Keratinocyte (primary cell): ENCODE data around the gene ZKSCAN1. TPM values are rescaled to one million over a fixed set of nuclear protein-coding genes. Genes with fewer than 3 reads are reported as not detected.

Experiments used
- DNase-seq: peaks from one replicate; pipeline ENCODE4 v3.0.0-alpha.2; 2011; ENCODE audit warnings: low read depth, missing footprints, low spot score
- FAIRE-seq: peaks from 2 replicates; lab custom pipeline; 2011; peaks lifted over from hg19 to GRCh38; lab: Jason Lieb, UNC
- H2AFZ ChIP-seq: 2 replicates; pipeline ENCODE4 v1.6.0; 2012; ENCODE audit warnings: low read length, control low read depth, inconsistent platforms; ENCODE audit not compliant: control insufficient read depth
- H3K27ac ChIP-seq: 2 replicates; pipeline ENCODE4 v1.5.1; 2011; ENCODE audit warnings: low read length; ENCODE audit not compliant: control insufficient read depth, insufficient read depth
- H3K27me3 ChIP-seq: 3 replicates; pipeline ENCODE4 v1.6.0; 2011; ENCODE audit warnings: low read length; ENCODE audit not compliant: control insufficient read depth, insufficient read depth; ENCODE audit errors: extremely low read depth
- H3K36me3 ChIP-seq, 2 experiments: 2 replicates in 1 of 2; 3 replicates in 1 of 2; pipeline ENCODE4 v1.5.1; 2011; ENCODE audit warnings: low read length in 2 of 2, mild to moderate bottlenecking in 1 of 2; ENCODE audit not compliant: control insufficient read depth in 2 of 2, insufficient read depth in 2 of 2; ENCODE audit errors: extremely low read depth in 1 of 2
- H3K4me1 ChIP-seq: 3 replicates; pipeline ENCODE4 v1.5.1; 2011; ENCODE audit warnings: low read length; ENCODE audit not compliant: control insufficient read depth, insufficient read depth; ENCODE audit errors: extremely low read depth
- H3K4me2 ChIP-seq: 3 replicates; pipeline ENCODE4 v1.6.0; 2011; ENCODE audit warnings: low read depth, low read length; ENCODE audit not compliant: control insufficient read depth, insufficient read depth; ENCODE audit errors: extremely low read depth
- H3K4me3 ChIP-seq, 3 experiments: fragments of 200-600 bp in 1 of 3; sonication (generic) in 1 of 3; 2 replicates in 2 of 3; 3 replicates in 1 of 3; pipeline ENCODE4 v1.5.1; 2011 to 2016; ENCODE audit warnings: low read length in 3 of 3, mild to moderate bottlenecking in 3 of 3, control low read depth in 2 of 3, inconsistent platforms in 1 of 3, low read depth in 1 of 3, mixed read lengths in 1 of 3, mixed run types in 1 of 3, moderate library complexity in 1 of 3; ENCODE audit not compliant: control insufficient read depth in 2 of 3, insufficient read depth in 2 of 3; ENCODE audit errors: extremely low read depth in 1 of 3
- H3K79me2 ChIP-seq: 2 replicates; pipeline ENCODE4 v1.6.0; 2012; ENCODE audit warnings: low read length; ENCODE audit not compliant: control insufficient read depth, insufficient read depth
- H3K9ac ChIP-seq: 3 replicates; pipeline ENCODE4 v1.6.0; 2011; ENCODE audit warnings: low read length; ENCODE audit not compliant: control insufficient read depth, insufficient read depth; ENCODE audit errors: extremely low read depth
- H3K9me1 ChIP-seq: 3 replicates; pipeline ENCODE4 v1.6.0; 2011; ENCODE audit warnings: low read length; ENCODE audit not compliant: control insufficient read depth, insufficient read depth; ENCODE audit errors: extremely low read depth
- H3K9me3 ChIP-seq: 2 replicates; pipeline ENCODE4 v1.5.1; 2012; ENCODE audit warnings: low read depth, low read length; ENCODE audit not compliant: control insufficient read depth
- H4K20me1 ChIP-seq: 3 replicates; pipeline ENCODE4 v1.6.0; 2011; ENCODE audit warnings: low read length; ENCODE audit not compliant: control insufficient read depth, insufficient read depth; ENCODE audit errors: extremely low read depth
- CTCF ChIP-seq, 3 experiments: IDR thresholded peaks in 1 of 3; conservative IDR thresholded peaks in 1 of 3; optimal IDR thresholded peaks in 1 of 3; 2 replicates in 2 of 3; 3 replicates in 1 of 3; pipeline versions ENCODE3 to v1.5.1; 2011; ENCODE audit warnings: low read length in 3 of 3, mild to moderate bottlenecking in 3 of 3, moderate library complexity in 2 of 3, control low read depth in 1 of 3, inconsistent platforms in 1 of 3; ENCODE audit not compliant: insufficient read depth in 2 of 3; ENCODE audit errors: extremely low read depth in 1 of 3
- EZH2 ChIP-seq: IDR thresholded peaks from one replicate; pipeline ENCODE4 v1.6.1; 2012; ENCODE audit warnings: inconsistent platforms, mild to moderate bottlenecking, low read length, moderate library complexity
- dilution Hi-C: fragments of 300-500 bp; cut with MboI; formaldehyde crosslinking; loops from one replicate; pipeline ENCODE4 v1.7.0; 2020; ENCODE audit warnings: low sequenced_read_pairs; ENCODE audit not compliant: extremely low pct_ligation_motif_present
- polyA plus RNA-seq, 5 experiments: library from polyadenylated mRNA; depleted of rRNA in 3 of 5; stranded (reverse) in 3 of 5; stranded (forward) in 1 of 5; unstranded in 1 of 5; fragments of >200 nt; gene quantifications; 1 replicate in 1 of 5; 2 replicates in 3 of 5; 3 replicates in 1 of 5; pipeline versions ENCODE4 v1.2.1 to v1.2.3, GENCODE V29; 2011 to 2012; ENCODE audit warnings: missing spikeins in 2 of 5, low read depth in 1 of 5, low replicate concordance in 1 of 5

ZKSCAN1 gene
- polyA plus RNA-seq, 1 donor (not counting 4 experiments of a cell fraction or from before 2014, with no cell fraction given), result 24.7 TPM

GRCh38 chr7:100034871-100035510, 19.6 kb downstream of the ZKSCAN1 start:
- H3K27ac ChIP-seq, result no peak overlapping the region
- no peak for TF ChIP-seq CTCF (optimal IDR thresholded peaks at IDR 0.05 in 1 of 3, IDR thresholded peaks at IDR 0.05 in 1 of 3, conservative IDR thresholded peaks at IDR 0.05 in 1 of 3; ENCODE audit: extremely low read depth in 1 of 3, insufficient read depth in 2 of 3, low read length in 3 of 3)
- peaks cover 34 to 42% of the 10 kb centered on the region in 2 experiments for H3K36me3 ChIP-seq
- peaks cover 4% of the 10 kb centered on the region for H3K79me2 ChIP-seq
- no peak for FAIRE-seq
- H3K4me2 ChIP-seq, result no peak overlapping the region
- H3K4me1 ChIP-seq, result peaks cover 3% of the 10 kb centered on the region
- no peak overlapping the region for H3K4me3 ChIP-seq
- no peaks in the 10 kb centered on the region for H3K9me1 ChIP-seq
- H3K9ac ChIP-seq, result no peak overlapping the region
- H4K20me1 ChIP-seq, result no peaks in the 10 kb centered on the region
- DNase-seq, result no peak
- no peaks in the 10 kb centered on the region for H3K27me3 ChIP-seq
- H2AFZ ChIP-seq, result no peak overlapping the region
- dilution Hi-C loops, result no loop called here
- no peaks in the 10 kb centered on the region for H3K9me3 ChIP-seq

GRCh38 chr7:100035876-100036275, 20.5 kb downstream of the ZKSCAN1 start:
- Histone ChIP-seq H3K27ac (no peak overlapping the region), H4K20me1 (no peaks in the 10 kb centered on the region), H2AFZ (no peak overlapping the region), H3K36me3 (peaks cover 27 to 33% of the 10 kb centered on the region in 2 experiments), H3K4me1 (no peaks in the 10 kb centered on the region), H3K79me2 (peaks cover 4% of the 10 kb centered on the region), H3K9me1 (no peaks in the 10 kb centered on the region), H3K9me3 (no peaks in the 10 kb centered on the region), H3K9ac (no peak overlapping the region), H3K27me3 (no peaks in the 10 kb centered on the region), H3K4me3 (no peak overlapping the region), H3K4me2 (no peak overlapping the region)
- no peak for FAIRE-seq
- TF ChIP-seq CTCF (optimal IDR thresholded peaks at IDR 0.05 in 1 of 3, IDR thresholded peaks at IDR 0.05 in 1 of 3, conservative IDR thresholded peaks at IDR 0.05 in 1 of 3; ENCODE audit: extremely low read depth in 1 of 3, insufficient read depth in 2 of 3, low read length in 3 of 3), result no peak
- TF ChIP-seq EZH2, result no peak
- dilution Hi-C loops, result no loop called here
- no peak for DNase-seq
